IPS-18c (cell line): ENCODE data around the gene EIF4A3.

Experiments used
- H3K4me3 ChIP-seq: 2 replicates; pipeline ENCODE4 v1.7.0; 2013; ENCODE audit warnings: low read depth, mild to moderate bottlenecking, low read length, moderate library complexity; ENCODE audit not compliant: insufficient read depth
- H3K9me3 ChIP-seq: one replicate; pipeline ENCODE4 v1.6.1; 2013; ENCODE audit warnings: mild to moderate bottlenecking, low read length, moderate library complexity; ENCODE audit not compliant: control insufficient read depth, insufficient read depth

The EIF4A3 gene

DNA sequence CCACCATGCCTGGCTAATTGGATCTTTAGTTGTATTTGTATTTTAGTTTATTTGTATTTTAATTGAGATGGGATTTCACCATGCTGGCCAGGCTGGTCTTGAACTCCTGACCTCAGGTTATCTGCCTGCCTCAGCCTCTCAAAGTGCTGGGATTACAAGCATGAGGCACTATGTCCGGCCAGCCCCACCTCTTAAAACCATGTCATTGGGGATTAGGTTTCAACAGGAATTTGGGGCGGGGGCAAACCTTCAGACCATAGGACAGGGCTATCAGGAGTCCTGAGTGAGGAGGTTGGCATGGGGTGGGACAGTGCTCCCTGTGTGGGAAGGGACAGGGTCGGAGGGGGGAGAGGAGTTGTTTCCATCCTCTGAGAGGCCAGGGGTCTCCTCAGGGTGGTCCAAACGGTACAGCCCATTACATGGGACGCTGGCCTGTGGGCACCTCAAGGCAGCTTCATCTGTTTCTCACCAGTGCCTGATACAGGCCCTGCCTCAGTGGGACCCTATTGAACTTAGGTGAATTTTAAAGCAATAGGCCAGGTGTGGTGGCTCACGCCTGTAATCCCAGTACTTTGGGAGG, 23.9 kb downstream of the EIF4A3 start:
- Histone ChIP-seq H3K9me3 (no peaks in the 10 kb centered on the region), H3K4me3 (no peak overlapping the region)

DNA sequence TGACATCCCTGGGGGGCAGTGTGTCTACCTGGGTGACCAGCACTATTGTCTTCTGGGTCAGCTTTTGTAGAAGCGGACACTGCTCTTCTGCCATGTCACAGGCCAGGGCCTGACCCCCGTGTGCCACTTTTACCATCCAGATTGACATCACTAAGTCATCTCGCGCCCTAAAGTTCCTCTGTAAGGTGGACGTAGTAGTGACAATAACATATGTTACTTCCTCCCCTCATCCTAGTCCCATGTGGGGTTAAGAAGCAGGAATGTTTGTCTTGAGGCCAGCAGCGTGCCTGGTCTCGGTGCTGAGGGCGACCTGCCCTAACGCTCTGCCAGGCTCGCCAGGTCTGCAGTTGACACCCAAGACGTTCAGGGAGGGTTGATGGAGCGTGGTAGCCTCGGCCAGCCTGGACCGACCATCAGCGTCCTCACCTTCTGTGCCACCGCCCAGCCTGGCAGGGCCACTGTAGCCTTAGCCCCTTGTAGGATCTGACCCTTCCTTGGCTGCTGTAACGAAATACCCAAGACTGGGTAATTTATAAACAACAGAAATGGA, 24.8 kb downstream of the EIF4A3 start:
- Histone ChIP-seq H3K9me3 (no peaks in the 10 kb centered on the region), H3K4me3 (no peak overlapping the region)

DNA sequence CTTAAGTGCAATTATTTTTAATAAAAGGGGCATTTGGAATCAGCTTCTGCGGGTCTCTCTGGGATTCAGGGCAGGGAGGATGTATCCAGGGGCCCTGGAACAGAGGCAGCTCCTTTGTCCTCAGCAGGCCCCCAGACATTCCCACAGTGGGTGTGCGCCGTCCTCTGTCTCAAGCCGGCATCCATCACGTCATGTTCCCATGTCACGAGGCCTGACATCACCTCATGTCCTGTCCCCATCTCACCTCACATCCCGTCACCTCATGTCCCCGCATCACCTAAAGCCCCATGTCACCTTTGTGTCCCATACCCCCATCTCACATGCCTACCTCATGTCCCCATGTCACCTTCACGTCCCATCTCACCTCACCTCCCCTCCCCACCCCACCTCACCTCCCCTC, 27.1 kb downstream of the EIF4A3 start:
- H3K4me3 ChIP-seq = no peak overlapping the region
- H3K9me3 ChIP-seq = no peaks in the 10 kb centered on the region

DNA sequence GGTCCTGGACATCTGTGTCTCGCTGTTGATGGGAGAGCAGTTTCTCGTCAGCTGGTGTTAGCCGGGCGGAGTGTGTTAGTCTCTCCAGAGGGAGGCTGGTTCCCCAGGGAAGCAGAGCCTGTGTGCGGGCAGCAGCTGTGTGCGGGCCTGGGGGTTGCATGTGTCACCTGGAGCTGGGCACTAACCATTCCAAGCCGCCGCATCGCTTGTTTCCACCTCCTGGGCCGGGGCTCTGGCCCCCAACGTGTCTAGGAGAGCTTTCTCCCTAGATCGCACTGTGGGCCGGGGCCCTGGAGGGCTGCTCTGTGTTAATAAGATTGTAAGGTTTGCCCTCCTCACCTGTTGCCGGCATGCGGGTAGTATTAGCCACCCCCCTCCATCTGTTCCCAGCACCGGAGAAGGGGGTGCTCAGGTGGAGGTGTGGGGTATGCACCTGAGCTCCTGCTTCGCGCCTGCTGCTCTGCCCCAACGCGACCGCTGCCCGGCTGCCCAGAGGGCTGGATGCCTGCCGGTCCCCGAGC, 27.6 kb downstream of the EIF4A3 start:
- H3K9me3 ChIP-seq = no peaks in the 10 kb centered on the region

DNA sequence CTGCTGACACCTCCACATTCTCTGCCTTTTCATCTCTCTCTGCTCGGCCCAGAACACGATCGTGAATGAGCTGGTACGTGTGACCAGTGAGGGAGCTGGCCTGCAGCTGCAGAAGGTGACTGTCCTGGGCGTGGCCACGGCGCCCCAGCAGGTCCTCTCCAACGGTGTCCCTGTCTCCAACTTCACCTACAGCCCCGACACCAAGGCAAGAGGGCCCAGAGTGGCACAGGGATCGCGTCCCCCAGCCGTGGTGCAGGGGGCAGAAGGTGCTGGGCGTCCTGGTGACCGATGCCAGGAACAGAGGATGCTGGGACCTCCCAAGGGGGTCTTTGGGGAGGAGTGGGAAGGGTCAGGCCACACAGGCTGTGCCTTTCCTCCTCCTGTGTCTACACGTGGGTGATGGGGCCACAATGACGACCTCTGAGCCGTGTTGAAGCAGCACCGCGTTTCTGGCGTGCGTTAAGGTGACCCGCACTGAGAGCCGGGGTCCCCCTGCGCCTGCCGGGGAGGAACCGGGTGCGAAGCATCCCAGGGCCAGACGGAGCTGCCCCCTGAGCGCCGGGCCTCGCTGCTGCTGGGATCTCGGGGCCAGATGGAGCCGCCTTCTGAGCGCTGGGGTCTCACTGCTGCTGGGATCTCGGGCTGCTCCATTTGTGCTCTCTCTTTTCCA, 28.2 kb downstream of the EIF4A3 start:
- no peak overlapping the region for H3K4me3 ChIP-seq
- H3K9me3 ChIP-seq = no peaks in the 10 kb centered on the region

More for the DNA sequence above, 27.6 kb downstream of the EIF4A3 start:
- no peak overlapping the region for H3K4me3 ChIP-seq

DNA sequence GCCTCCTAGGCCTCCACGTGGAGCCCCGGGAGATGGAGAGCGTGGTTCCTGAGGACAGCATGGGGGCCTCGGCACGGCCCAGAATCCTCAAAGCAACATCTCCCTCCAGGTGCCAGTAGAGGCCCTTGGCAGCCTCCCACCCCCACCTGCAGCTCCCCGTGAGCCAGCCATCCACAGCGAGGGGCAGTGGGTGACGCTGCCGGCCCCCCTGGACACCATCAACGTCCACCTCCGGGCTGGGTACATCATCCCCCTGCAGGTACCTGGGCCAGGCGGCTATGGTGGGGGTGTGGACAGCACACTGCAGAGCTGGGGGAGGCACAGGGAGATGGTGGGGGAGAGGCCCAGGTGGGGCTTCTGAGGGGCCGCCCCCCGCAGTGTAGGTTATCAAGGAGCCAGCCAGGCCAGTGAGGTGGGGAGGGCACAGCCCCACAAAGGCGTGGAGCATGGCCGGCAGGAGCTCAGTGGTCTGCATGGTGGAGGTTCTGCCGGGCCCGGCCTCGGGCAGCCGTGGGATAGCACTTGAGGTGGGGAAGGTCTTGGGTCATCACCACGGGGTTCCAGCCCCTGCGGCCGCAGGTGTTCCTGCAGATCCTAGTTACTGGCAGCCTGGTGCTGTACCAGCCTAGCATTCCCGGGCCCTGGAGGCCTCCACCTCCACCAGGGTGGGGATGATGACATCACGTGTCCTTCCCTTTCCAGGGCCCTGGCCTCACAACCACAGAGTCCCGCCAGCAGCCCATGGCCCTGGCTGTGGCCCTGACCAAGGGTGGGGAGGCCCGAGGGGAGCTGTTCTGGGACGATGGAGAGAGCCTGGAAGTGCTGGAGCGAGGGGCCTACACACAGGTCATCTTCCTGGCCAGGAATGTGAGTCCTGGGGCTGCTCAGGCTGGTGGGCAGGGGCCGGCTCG, 29.2 kb downstream of the EIF4A3 start:
- Histone ChIP-seq H3K9me3 (no peaks in the 10 kb centered on the region), H3K4me3 (no peak overlapping the region)

DNA sequence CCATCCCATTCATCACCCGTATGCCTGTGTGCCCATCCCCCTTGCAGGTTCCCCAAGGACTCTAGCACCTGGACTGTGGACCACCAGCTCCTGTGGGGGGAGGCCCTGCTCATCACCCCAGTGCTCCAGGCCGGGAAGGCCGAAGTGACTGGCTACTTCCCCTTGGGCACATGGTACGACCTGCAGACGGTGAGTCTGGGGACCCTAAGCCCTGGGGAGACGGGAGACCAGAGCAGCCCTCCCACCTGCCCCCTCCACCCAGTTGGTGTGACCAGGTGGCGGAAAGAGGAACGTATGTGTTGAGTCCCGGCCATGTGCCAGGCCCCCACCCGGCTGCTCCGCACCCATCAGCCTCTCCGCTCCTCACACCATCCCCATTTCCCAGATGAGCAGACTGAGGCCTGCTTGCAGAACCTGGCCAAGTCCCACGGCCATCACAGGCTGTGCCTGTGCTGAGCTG, 30.0 kb downstream of the EIF4A3 start:
- Histone ChIP-seq H3K4me3 (no peak overlapping the region), H3K9me3 (no peaks in the 10 kb centered on the region)

DNA sequence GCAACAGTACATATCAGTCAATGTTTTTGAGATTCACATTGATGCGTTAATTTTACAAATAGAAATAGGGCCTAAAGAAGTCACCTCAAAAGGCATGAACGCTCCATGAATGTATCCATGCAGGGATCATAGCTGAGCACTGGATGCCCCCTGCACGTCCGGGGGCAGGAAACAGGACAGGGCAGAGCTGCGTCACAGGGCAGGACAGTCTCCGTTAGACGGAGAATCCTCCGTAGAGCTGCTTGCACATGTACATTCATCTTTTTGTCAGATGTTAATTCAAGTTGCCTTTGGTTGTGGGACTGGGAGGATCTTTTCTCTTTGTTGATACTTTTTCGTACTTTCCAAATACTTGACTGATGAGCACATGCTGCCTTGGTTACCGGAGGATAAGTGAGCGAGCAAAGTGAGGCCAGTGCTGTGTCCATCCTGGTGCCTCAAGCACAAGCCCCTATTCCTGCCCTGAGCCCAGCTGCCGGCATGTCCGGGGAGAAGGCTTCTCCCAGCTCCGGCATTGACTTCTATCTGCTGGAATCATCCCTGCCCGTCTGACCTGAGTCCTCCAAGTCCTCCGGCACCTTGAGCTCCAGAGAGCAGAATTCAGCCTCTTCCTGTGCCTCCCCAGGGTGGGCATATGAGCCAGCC, 30.5 kb downstream of the EIF4A3 start:
- no peak overlapping the region for H3K4me3 ChIP-seq

DNA sequence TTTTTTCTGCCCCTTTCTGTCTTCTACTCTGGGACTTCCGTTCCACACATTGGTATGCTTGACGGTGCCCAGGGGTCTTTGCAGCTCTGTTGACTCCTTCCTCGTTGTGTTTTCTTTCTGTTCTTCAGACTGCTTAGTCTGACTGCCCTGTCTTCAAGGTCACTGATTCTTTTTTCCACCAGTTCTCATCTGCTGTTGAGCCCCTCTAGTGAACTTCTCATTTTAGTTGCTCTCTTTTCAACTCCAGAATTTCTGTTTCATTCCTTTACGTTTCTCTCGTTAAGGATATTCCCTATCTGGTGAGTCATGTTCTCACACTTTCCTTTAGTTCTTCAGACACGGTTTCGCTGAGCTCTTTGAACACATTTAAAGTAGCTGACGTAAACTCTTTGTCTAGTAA, 31.8 kb downstream of the EIF4A3 start:
- Histone ChIP-seq H3K9me3 (no peaks in the 10 kb centered on the region), H3K4me3 (no peak overlapping the region)

More for the DNA sequence above, 30.5 kb downstream of the EIF4A3 start:
- no peaks in the 10 kb centered on the region for H3K9me3 ChIP-seq

DNA sequence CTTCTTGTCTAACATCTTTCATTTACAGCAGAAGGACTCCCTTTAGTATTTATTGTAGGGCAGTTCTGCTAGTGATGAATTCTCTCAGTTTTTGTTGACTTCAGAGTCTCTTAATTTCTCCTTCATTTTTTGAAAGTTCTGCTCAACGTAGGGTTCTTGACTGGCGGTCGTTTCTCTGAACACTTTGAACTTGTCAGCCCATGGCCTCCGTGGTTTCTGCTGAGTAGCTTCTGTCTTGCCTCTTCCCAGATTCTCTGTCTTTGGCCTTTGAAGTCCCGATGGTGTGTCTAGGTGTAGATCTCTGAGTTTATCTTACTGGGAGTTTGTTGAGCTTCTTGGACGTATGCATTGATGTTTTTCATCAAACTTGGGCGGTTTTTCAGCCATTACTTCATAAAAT, 32.2 kb downstream of the EIF4A3 start:
- Histone ChIP-seq H3K9me3 (no peaks in the 10 kb centered on the region), H3K4me3 (no peak overlapping the region)

DNA sequence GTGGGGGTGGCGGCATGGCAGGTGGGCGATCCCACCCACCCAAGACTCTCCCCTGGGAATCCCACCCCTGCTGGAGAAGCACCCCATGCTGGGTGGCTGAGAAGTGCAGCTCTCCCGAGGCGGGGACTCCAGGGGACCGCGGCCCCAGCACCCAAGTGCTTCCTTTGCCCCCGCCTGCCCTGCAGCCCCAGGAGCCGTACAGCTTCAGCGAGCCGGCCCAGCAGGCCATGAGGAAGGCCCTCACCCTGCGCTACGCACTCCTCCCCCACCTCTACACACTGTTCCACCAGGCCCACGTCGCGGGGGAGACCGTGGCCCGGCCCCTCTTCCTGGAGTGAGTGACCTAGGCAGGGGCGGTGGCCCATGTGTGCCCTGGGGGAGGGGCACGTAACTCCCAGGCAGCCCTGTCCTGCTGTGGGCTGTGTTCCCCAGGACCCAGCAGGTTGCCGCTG, 33.9 kb downstream of the EIF4A3 start:
- H3K9me3 ChIP-seq = no peaks in the 10 kb centered on the region

DNA sequence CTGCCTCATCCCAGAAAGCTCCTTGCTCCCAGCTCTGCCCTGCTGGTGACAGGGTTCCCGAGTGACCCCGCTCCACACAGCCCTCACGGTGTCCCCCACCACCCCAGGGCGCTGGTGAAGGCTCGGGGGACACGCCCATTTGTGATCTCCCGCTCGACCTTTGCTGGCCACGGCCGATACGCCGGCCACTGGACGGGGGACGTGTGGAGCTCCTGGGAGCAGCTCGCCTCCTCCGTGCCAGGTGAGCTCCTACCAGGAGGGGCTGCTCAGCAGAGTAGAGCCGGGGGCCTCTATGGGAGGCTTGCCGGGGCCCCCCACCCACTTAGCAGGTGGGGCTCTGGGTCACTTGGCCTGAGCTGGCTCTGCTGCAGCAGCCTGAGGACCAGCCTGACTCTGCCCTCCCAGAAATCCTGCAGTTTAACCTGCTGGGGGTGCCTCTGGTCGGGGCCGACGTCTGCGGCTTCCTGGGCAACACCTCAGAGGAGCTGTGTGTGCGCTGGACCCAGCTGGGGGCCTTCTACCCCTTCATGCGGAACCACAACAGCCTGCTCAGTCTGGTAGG, 34.4 kb downstream of the EIF4A3 start:
- Histone ChIP-seq H3K9me3 (no peaks in the 10 kb centered on the region), H3K4me3 (no peak overlapping the region)

More for the DNA sequence above, 33.9 kb downstream of the EIF4A3 start:
- H3K4me3 ChIP-seq = no peak overlapping the region

DNA sequence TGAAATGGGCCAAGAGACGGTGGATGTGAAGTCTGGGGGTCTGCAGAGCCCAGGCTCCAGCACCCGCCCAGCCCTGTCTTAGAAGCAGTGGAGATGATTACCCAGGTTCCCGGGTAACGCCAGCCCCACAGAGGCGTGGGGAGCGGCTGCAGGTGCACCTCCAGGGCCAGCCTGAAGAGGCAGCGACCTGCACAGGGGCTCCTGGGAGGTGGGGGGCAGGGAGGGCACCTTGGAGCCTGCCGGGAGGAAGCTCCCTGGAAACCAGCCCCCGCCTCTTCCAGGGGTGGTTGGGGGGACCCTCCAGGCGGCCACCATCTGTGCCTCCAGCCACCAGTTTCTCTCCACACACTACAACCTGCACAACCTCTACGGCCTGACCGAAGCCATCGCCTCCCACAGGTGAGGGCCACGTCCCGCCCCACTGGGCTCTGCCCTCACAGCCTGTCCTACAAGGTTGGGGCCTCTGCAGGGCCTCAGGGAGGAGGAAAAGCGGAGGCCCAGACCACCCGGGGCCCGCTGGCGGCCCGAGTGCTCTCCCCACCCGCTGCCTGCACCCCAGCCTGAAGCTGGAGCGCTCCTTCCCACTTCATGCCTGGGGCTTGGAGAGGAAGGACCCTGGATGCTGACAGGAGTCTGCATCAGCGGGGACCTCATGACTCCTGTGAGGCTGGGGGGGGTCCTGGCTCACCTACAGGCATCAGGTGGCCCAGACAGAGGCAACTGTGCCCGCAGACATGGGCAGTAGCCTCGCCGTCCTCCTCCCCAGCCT, 35.0 kb downstream of the EIF4A3 start:
- H3K4me3 ChIP-seq = no peak overlapping the region
- H3K9me3 ChIP-seq = no peaks in the 10 kb centered on the region

DNA sequence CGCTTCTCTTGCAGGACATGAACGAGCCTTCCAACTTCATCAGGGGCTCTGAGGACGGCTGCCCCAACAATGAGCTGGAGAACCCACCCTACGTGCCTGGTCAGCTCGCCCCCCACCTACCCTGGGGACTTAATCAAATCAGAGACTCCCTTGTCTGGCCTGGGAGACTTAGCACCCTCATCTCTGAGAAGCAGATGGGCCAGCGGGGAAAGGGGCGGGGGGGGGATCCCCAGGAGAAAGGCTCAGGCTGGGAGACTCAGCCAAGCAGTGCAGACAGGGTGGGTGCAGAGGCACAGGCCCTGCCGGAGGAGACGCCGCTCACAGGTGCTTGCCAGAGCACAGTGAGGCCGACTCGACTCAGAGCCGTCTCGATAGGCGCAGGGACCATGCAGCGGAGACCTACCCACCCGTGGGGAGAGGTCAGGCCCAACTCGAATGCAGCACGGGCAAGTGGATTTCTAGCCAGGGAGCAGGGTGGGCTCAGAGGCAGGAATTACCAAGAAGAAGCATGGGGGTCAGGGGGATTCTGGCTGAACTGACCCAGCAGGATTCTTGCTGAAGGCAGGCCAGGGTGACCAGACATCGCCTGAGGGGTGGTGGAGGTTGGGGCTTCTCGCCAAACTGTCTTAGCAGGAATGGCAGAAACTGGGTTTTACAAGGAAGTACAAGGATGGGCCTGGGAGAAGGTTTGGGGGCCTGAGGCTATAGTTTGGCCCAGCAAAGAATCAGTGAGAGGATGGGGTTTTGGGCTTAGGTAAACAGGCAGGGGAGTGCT, 35.8 kb downstream of the EIF4A3 start:
- H3K9me3 ChIP-seq = no peaks in the 10 kb centered on the region
- no peak overlapping the region for H3K4me3 ChIP-seq

DNA sequence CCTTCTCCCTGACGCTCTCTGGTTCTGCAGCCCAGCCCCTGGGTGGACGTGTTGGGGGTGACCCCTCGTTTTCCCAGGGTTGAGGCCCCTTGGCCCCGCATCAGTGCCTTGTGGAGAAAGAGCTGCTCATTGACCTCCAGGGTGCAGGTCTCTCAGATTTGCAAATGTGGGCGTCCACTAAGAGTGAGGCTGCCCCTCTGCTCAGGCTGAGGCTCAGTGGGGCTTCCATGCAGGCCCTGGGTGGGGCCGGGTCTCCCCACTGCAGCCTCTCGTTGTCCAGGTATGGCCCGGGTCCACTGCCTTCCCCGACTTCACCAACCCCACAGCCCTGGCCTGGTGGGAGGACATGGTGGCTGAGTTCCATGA, 36.5 kb downstream of the EIF4A3 start:
- H3K4me3 ChIP-seq = no peak overlapping the region
- no peaks in the 10 kb centered on the region for H3K9me3 ChIP-seq
